ENCODE results near the gene ZNF827.

DNA sequence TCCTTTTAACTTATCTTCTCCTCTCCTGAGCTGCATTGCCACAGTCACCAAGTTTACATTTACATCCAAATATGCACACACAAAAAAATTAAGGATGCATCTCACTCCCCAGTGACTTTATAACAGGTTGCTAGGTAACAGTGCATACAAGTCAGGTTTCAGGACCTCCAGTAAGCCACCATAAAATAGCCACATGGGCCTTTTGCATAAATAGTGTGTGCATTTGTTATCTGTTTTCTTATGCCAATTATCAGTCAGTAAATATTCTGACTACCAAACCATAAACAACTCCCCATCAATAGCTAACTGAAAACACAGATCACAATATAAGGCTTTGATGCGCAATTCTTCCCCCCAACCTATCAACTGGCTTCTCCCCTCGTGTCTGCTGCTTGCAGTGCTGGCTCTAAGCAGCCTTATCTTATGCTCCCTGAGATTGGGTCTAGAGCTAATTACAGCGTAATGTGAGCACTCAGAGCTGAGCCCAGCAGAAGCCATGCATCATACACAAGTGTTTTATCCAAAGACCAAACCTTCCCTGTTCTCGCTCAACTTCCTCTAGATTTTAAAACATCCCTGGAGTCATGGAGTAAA, 55.4 kb downstream of the ZNF827 start:
- TF ChIP-seq, protein P1, sequence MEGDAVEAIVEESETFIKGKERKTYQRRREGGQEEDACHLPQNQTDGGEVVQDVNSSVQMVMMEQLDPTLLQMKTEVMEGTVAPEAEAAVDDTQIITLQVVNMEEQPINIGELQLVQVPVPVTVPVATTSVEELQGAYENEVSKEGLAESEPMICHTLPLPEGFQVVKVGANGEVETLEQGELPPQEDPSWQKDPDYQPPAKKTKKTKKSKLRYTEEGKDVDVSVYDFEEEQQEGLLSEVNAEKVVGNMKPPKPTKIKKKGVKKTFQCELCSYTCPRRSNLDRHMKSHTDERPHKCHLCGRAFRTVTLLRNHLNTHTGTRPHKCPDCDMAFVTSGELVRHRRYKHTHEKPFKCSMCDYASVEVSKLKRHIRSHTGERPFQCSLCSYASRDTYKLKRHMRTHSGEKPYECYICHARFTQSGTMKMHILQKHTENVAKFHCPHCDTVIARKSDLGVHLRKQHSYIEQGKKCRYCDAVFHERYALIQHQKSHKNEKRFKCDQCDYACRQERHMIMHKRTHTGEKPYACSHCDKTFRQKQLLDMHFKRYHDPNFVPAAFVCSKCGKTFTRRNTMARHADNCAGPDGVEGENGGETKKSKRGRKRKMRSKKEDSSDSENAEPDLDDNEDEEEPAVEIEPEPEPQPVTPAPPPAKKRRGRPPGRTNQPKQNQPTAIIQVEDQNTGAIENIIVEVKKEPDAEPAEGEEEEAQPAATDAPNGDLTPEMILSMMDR (IDR thresholded peaks at IDR 0.05): no peak
- TF ChIP-seq POLR2A (IDR thresholded peaks at IDR 0.05): no peak
